CD4-positive, alpha-beta memory T cell (primary cell): ENCODE data around the gene GLYATL1B. TPM values are rescaled to one million over a fixed set of nuclear protein-coding genes. Genes with fewer than 3 reads are reported as not detected.
"Not testable (repeated sequence)": the region's sequence is repeated elsewhere in the genome, so short reads cannot be mapped to it uniquely, and the experiment has no call there.

Experiments used
- CTCF ChIA-PET: fragments of 350-600 bp; sonication (Branson Sonifier 250); formaldehyde crosslinking; loops from one replicate; lab custom pipeline; 2021; ENCODE audit warnings: inconsistent platforms; ENCODE audit not compliant: partially characterized antibody; lab: Charles Lee
- POLR2A ChIA-PET: fragments of 350-600 bp; sonication (Branson Sonifier 250); formaldehyde crosslinking; loops from one replicate; lab custom pipeline; 2021; ENCODE audit not compliant: partially characterized antibody; lab: Charles Lee
- DNase-seq, 5 donors: peaks; one replicate each; pipeline versions ENCODE4 v3.0.0 to v3.0.0-alpha.2; 2020 to 2022; ENCODE audit warnings: mixed read lengths in 1 of 5
- H3K27ac ChIP-seq: one replicate; pipeline ENCODE4 v1.7.0; 2013; ENCODE audit warnings: low read depth, low read length
- H3K27me3 ChIP-seq: 2 replicates; pipeline ENCODE4 v1.7.0; 2013; ENCODE audit warnings: mild to moderate bottlenecking, low read length, moderate library complexity; ENCODE audit not compliant: insufficient read depth
- H3K36me3 ChIP-seq: 2 replicates; pipeline ENCODE4 v1.7.0; 2013; ENCODE audit warnings: mild to moderate bottlenecking, low read length, moderate library complexity; ENCODE audit not compliant: insufficient read depth
- H3K4me1 ChIP-seq: 2 replicates; pipeline ENCODE4 v1.7.0; 2013; ENCODE audit warnings: mild to moderate bottlenecking, low read length, moderate library complexity; ENCODE audit not compliant: insufficient read depth
- H3K4me3 ChIP-seq, 2 donors: one replicate each; pipeline ENCODE4 v1.7.0; 2013; ENCODE audit warnings: low read length in 2 of 2, mild to moderate bottlenecking in 1 of 2
- H3K9me3 ChIP-seq, 2 donors: one replicate each; pipeline ENCODE4 v1.7.0; 2013; ENCODE audit warnings: low read length in 2 of 2, control low read depth in 1 of 2; ENCODE audit not compliant: control insufficient read depth in 1 of 2
- H3K27ac Mint-ChIP-seq, 7 donors: one replicate each; pipeline ENCODE4 v1.8.0; 2020 to 2021; ENCODE audit warnings: mixed read lengths in 7 of 7, mild to moderate bottlenecking in 6 of 7, inconsistent platforms in 3 of 7, moderate library complexity in 3 of 7
- H3K27me3 Mint-ChIP-seq, 2 donors: one replicate each; pipeline ENCODE4 v1.8.0; 2020 to 2021; ENCODE audit warnings: mixed read lengths in 2 of 2
- H3K36me3 Mint-ChIP-seq, 2 donors: one replicate each; pipeline ENCODE4 v1.8.0; 2020 to 2021; ENCODE audit warnings: mixed read lengths in 2 of 2, inconsistent platforms in 1 of 2, mild to moderate bottlenecking in 1 of 2
- H3K4me1 Mint-ChIP-seq, 4 donors: one replicate each; pipeline ENCODE4 v1.8.0; 2020 to 2021; ENCODE audit warnings: mixed read lengths in 4 of 4, mild to moderate bottlenecking in 1 of 4
- H3K4me3 Mint-ChIP-seq, 8 donors: one replicate each; pipeline ENCODE4 v1.8.0; 2020 to 2021; ENCODE audit warnings: mixed read lengths in 8 of 8, mild to moderate bottlenecking in 7 of 8, moderate library complexity in 6 of 8, inconsistent platforms in 3 of 8
- H3K9me3 Mint-ChIP-seq, 8 donors: one replicate each; pipeline ENCODE4 v1.8.0; 2020 to 2021; ENCODE audit warnings: mixed read lengths in 8 of 8, mild to moderate bottlenecking in 5 of 8, inconsistent platforms in 3 of 8, moderate library complexity in 1 of 8
- intact Hi-C: fragments of 100-400 bp; cut with micrococcal nuclease; formaldehyde crosslinking; loops from one replicate; pipeline ENCODE4 v1.15.1; 2023
- polyA plus RNA-seq, 2 donors: library from polyadenylated mRNA; unstranded; fragments of 300-500 nt; fragmentation: Illumina TruSeq; gene quantifications; one replicate each; pipeline ENCODE4 v1.2.3, GENCODE V29; 2021
- total RNA-seq, 2 experiments: library from RNA; stranded (reverse); gene quantifications; one replicate each; pipeline ENCODE4 v1.2.3, GENCODE V29; 2021

GLYATL1B gene
- total and polyA plus RNA-seq, 4 experiments from 2014 or later = not detected

DNA sequence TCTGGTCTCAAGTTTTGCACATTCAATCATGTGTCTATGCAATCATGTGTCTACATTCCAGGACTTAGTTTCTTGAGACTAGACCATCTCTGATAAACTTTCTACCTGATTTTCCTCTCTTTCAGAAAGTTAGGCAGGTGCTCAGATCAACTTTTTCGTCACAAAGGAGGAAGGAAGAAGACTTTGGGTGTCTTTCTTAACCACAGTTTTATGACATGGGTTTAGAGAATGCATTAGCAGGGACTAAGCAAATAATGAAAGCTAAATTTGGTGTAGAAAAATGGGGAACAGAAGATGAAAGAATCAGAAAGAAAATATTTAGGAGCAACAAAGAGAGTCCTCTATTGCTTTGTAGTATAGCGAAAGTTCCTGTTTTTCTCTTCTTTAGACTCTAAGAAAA lies 7.7 kb upstream of the GLYATL1B start:
- Mint-ChIP-seq H3K4me3 (no peak overlapping the region), H3K9me3 (peaks cover 0 to 11% (median 6%) of the 10 kb centered on the region in 8 donors), H3K27ac (no peak overlapping the region), H3K4me1 (peaks cover 0 to 1% (median 0%) of the 10 kb centered on the region in 4 donors), H3K36me3 (no peaks in the 10 kb centered on the region), H3K27me3 (peaks cover 5 to 19% of the 10 kb centered on the region in 2 donors)
- Histone ChIP-seq H3K4me1 (no peaks in the 10 kb centered on the region), H3K27me3 (no peaks in the 10 kb centered on the region), H3K9me3 (no peaks in the 10 kb centered on the region), H3K4me3 (no peak overlapping the region), H3K27ac (no peak overlapping the region), H3K36me3 (no peaks in the 10 kb centered on the region)
- ChIA-PET CTCF (no interaction called here), POLR2A (no interaction called here)
- DNase-seq = no peak
- intact Hi-C loops = no loop called here

DNA sequence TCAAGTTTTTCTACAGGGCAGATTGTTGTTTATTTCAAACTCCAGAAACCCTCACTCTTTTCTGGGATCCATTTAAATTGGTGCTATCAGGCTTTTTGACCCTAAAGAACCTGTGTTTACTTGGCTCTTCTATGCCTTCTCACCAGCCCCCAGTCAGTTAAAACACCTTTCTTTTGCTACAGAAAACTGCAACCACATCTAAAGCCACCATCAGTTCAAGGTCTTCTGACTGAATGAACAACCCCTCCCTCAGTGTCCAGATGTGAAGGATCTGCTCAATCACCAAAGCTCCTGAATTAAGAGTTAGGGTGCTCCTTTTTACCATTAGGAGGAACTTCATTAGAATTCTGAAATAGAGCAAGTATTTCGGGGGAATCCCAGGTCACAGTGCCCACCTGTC lies 7.0 kb upstream of the GLYATL1B start:
- Histone ChIP-seq H3K4me3 (no peak overlapping the region), H3K4me1 (no peaks in the 10 kb centered on the region), H3K36me3 (no peaks in the 10 kb centered on the region), H3K27ac (no peak overlapping the region), H3K9me3 (no peaks in the 10 kb centered on the region), H3K27me3 (no peaks in the 10 kb centered on the region)
- Mint-ChIP-seq H3K36me3 (no peaks in the 10 kb centered on the region), H3K9me3 (peaks cover 0 to 10% (median 4%) of the 10 kb centered on the region in 8 donors), H3K4me1 (peaks cover 0 to 1% (median 0%) of the 10 kb centered on the region in 4 donors), H3K27me3 (peaks cover 8 to 16% of the 10 kb centered on the region in 2 donors), H3K27ac (no peak overlapping the region), H3K4me3 (no peak overlapping the region)
- CTCF ChIA-PET = no interaction called here
- no peak for DNase-seq
- POLR2A ChIA-PET = no interaction called here
- intact Hi-C loops = no loop called here

DNA sequence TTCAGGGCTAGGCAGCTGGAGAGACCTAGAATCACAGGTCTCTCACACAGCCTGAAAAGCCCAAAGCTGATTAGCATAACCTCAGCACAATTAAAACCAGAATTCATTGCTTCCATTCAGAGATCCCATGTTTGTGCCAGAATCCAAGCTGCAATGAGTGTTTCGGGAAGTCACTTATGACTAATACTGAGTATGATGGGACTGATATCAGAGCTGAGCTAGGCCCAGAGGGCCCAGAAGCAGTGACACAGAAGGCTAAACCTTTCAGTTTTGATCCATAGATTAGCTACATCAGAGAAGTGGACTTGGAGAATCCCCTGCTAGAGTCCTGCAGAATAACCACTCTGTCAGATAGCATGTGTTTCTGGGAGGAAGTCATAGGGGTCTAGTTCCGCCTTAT lies 5.7 kb upstream of the GLYATL1B start:
- CTCF ChIA-PET = interaction anchor here (0.9 kb wide), 1 partner anchor 56 kb away, joined by 3 read pairs; no protein-coding TSS in a partner anchor

DNA sequence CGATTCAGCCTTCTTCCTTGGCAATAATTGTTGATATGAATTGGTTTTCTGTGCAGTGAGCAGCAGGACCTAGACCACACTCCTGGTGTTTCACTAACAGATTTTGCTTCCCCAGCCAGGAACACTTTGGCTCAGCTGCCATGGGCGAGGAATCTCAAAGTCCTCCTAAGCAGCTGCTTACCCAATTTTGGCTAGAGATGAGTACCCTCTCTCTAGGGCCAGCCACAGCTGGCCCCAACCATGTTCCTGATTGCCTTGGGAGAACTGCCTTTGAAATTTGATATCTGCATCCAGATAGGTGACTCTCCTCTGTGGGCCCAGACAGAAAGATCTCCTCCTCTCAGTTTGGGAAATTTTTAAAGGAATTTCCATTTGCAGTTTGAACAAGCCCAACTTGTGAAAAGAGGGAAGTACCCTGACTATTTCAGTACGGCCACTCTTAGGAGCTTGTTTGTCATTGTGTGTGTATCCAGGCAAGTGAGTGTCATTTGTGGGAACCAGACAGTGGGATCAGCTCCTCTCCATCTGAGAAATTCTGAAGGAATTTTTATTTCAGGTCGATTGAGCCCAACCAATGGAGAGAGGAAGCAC lies 4.6 kb upstream of the GLYATL1B start:
- H3K27me3 Mint-ChIP-seq, H3K27me3 ChIP-seq, H3K4me3 ChIP-seq, H3K36me3 ChIP-seq, H3K9me3 ChIP-seq, H3K4me1 Mint-ChIP-seq, DNase-seq, H3K36me3 Mint-ChIP-seq, CTCF ChIA-PET, H3K4me3 Mint-ChIP-seq, H3K9me3 Mint-ChIP-seq, H3K27ac Mint-ChIP-seq, H3K4me1 ChIP-seq, H3K27ac ChIP-seq, POLR2A ChIA-PET, intact Hi-C loops: not testable (repeated sequence)

More for the DNA sequence above, 5.7 kb upstream of the GLYATL1B start:
- POLR2A ChIA-PET, H3K4me1 Mint-ChIP-seq, H3K4me1 ChIP-seq, DNase-seq, H3K27me3 Mint-ChIP-seq, H3K4me3 ChIP-seq, H3K27ac Mint-ChIP-seq, H3K27me3 ChIP-seq, intact Hi-C loops, H3K36me3 ChIP-seq, H3K27ac ChIP-seq, H3K9me3 ChIP-seq, H3K9me3 Mint-ChIP-seq, H3K4me3 Mint-ChIP-seq, H3K36me3 Mint-ChIP-seq: not testable (repeated sequence)

DNA sequence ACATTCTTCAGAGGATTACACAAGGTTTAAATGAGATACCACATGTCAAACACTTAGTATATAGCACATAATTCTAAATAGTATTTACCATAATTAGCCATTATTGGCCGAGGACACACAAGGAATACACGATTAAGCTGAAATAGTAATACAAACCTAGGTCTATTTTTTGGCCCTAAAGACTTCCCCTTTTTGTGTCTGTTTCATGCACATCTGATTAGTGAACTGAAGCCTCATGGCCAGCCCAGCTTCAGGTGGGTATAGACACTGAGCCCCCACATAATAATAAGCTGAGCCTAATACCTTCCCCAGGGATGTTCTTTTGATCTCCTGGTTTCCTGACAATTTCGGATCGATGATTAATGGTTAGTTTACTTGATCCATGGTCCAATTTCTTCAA lies 2.1 kb downstream of the GLYATL1B start:
- ChIA-PET POLR2A (no interaction called here), CTCF (interaction anchor here (0.9 to 1.2 kb wide), 4 partner anchors 29 to 70 kb away, joined by 3 read pairs; no protein-coding TSS in a partner anchor)
- H3K27me3 Mint-ChIP-seq = peaks cover 7% of the 10 kb centered on the region in 2 donors
- Histone ChIP-seq H3K36me3 (no peaks in the 10 kb centered on the region), H3K4me1 (no peaks in the 10 kb centered on the region), H3K4me3 (no peak overlapping the region), H3K9me3 (no peaks in the 10 kb centered on the region), H3K27me3 (no peaks in the 10 kb centered on the region), H3K27ac (no peak overlapping the region)
- H3K9me3 Mint-ChIP-seq = no peaks in the 10 kb centered on the region
- no peaks in the 10 kb centered on the region for H3K4me1 Mint-ChIP-seq
- intact Hi-C loops = no loop called here
- H3K4me3 Mint-ChIP-seq = no peak overlapping the region
- no peak overlapping the region for H3K27ac Mint-ChIP-seq
- no peak for DNase-seq
- no peaks in the 10 kb centered on the region for H3K36me3 Mint-ChIP-seq

DNA sequence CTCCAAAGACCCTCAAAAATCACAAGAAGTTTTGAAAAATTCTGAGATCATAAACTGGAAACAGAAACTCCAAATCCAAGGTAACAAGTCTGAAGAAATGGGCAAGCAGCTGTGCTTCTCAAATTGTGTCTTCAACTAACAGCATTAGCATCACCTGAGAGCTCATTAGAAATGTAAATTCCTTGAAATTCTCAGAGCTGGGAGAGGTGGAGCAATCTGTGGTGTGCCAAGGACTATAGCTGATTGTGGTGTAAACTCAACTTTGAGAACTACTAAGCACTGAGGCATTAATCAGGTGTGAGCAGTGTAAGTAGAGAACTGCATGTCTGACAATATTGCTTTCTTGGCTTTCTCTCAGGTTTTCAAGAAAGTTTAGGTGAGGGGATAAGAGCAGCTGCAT lies 7.5 kb downstream of the GLYATL1B start:
- CTCF ChIA-PET = interaction anchor here (1.4 to 1.7 kb wide), 3 partner anchors 40 to 65 kb away, joined by 3 to 7 read pairs (median 4); no protein-coding TSS in a partner anchor
- H3K27ac Mint-ChIP-seq = not testable (repeated sequence)

DNA sequence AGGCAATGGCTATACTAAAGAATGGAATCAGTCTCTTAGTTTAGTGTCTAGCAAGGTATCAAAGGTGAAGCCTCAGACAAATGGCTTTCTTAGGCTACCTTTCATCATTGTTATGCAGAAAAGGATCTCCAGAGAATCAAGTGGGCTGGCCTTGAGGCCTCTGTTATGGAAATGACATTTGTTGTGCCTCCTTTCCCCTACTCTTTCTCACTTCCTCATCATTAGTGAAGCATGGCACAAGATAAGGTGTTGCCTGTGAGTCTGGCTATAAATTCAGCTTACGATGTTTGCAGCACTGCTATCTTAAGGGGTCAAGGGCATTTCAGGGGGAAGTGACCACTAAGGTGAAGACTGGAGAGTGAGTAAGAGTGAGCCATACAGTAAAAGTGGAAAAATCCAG lies 9.1 kb downstream of the GLYATL1B start:
- intact Hi-C loops, H3K27me3 ChIP-seq, H3K36me3 Mint-ChIP-seq, H3K36me3 ChIP-seq, H3K9me3 Mint-ChIP-seq, H3K4me1 ChIP-seq, H3K9me3 ChIP-seq, H3K27ac ChIP-seq, DNase-seq, H3K27ac Mint-ChIP-seq, H3K4me3 ChIP-seq, H3K4me1 Mint-ChIP-seq, H3K4me3 Mint-ChIP-seq: not testable (repeated sequence)
- POLR2A ChIA-PET = interaction anchor here (1.1 kb wide), 1 partner anchor 63 kb away, joined by 3 read pairs; no protein-coding TSS in a partner anchor
- peaks cover 8 to 12% of the 10 kb centered on the region in 2 donors for H3K27me3 Mint-ChIP-seq
- CTCF ChIA-PET = interaction anchor here (0.8 to 3.1 kb wide), 3 partner anchors 24 to 62 kb away, joined by 3 to 42 read pairs (median 4); no protein-coding TSS in a partner anchor

More for the DNA sequence above, 7.5 kb downstream of the GLYATL1B start:
- H3K4me3 Mint-ChIP-seq, POLR2A ChIA-PET, H3K27ac ChIP-seq, H3K36me3 ChIP-seq, H3K36me3 Mint-ChIP-seq, H3K27me3 ChIP-seq, DNase-seq, H3K9me3 Mint-ChIP-seq, H3K4me1 Mint-ChIP-seq, H3K27me3 Mint-ChIP-seq, H3K4me3 ChIP-seq, H3K4me1 ChIP-seq, H3K9me3 ChIP-seq, intact Hi-C loops: not testable (repeated sequence)
